GM19452 (cell line): Measurements from ENCODE around the gene MPIG6B.

Experiments
- ATAC-seq: cut with Tn5 transposase; IDR thresholded peaks from one replicate; pipeline ENCODE4 v1.9.1; 2021; ENCODE audit not compliant: unreplicated experiment

MPIG6B gene

GRCh38 chr6:31720196-31720770 is 2.9 kb upstream of the MPIG6B start:
- no peak for ATAC-seq

- no peak for ATAC-seq
Observed at GRCh38 chr6:31721351-31722020, 1.7 kb upstream of the MPIG6B start, which contains the start of gene LY6G6C. LY6G6C (minus strand) TSS chr6:31721746; CDS start chr6:31721679, 67 bp downstream.

- no peak for ATAC-seq
Observed at GRCh38 chr6:31722173-31722572, 1.0 kb upstream of the MPIG6B start.

GRCh38 chr6:31723980-31724691 is 963 bp downstream of the MPIG6B start:
- no peak for ATAC-seq

GRCh38 chr6:31725502-31726350 is 2.6 kb downstream of the MPIG6B start:
- no peak for ATAC-seq

GRCh38 chr6:31727034-31727716 is 4.0 kb downstream of the MPIG6B start:
- no peak for ATAC-seq

- no peak for ATAC-seq
Observed at GRCh38 chr6:31727717-31728671, 4.8 kb downstream of the MPIG6B start.

GRCh38 chr6:31728767-31729514 is 5.8 kb downstream of the MPIG6B start, which contains the start of gene DDAH2:
DDAH2 (minus strand) TSS chr6:31729299; CDS start chr6:31729161, 138 bp downstream.
- no peak for ATAC-seq

GRCh38 chr6:31729515-31729978 is 6.4 kb downstream of the MPIG6B start:
- ATAC-seq = no peak

- ATAC-seq = no peak
Observed at GRCh38 chr6:31729979-31730630, 6.9 kb downstream of the MPIG6B start.

- ATAC-seq = no peak
Observed at GRCh38 chr6:31730631-31731086, 7.5 kb downstream of the MPIG6B start.

GRCh38 chr6:31732029-31732428 is 8.9 kb downstream of the MPIG6B start:
- no peak for ATAC-seq

- ATAC-seq = no peak
Observed at GRCh38 chr6:31733734-31734133, 10.6 kb downstream of the MPIG6B start.

GRCh38 chr6:31734247-31734820 is 11.2 kb downstream of the MPIG6B start:
- ATAC-seq = no peak

GRCh38 chr6:31734821-31735406 is 11.7 kb downstream of the MPIG6B start:
- ATAC-seq = no peak

- ATAC-seq = no peak
Observed at GRCh38 chr6:31736021-31736767, 13.0 kb downstream of the MPIG6B start, which contains the start of gene CLIC1. CLIC1 (minus strand) TSS chr6:31736530; CDS start chr6:31736300, 230 bp downstream.
